Measurements from ENCODE around the gene TUBB4A.
"Not testable (repeated sequence)": the region's sequence is repeated elsewhere in the genome, so short reads cannot be mapped to it uniquely, and the experiment has no call there.

The TUBB4A gene

DNA sequence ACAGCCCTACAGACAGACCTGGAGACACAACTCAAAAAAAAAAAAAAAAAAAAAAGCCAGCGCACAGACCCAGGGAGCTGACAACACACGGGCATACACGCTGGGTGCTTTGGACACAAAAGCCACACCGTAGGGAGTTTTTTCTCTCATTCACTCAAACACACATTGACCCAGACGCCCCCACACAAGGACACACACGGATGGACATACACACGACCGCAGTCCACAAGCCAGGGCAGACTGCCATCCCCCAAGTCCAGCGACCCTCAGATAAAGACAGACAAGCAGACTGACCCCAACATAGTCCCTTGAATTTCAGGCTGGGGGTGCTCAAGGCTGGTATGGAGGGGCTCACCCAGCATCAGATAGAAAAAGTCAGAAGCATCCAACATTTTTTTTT is 12.0 kb upstream of the TUBB4A start:
- H3K36me3 ChIP-seq (ENCODE audit: insufficient read depth, insufficient read length, low read length), result no peaks in the 10 kb centered on the region
- TF ChIP-seq SUZ12 (IDR thresholded peaks at IDR 0.05; ENCODE audit: extremely low read depth, insufficient read depth, insufficient read length) (no peak), YY1 (IDR thresholded peaks at IDR 0.05; ENCODE audit: insufficient read depth, insufficient read length) (no peak), ZNF274 (IDR thresholded peaks at IDR 0.05; ENCODE audit: low read depth, low read length) (no peak)
- no peak for DNase-seq (ENCODE audit: low read depth, low spot score)
- peak overlapping the region; percentile 50 for H3K9ac ChIP-seq (ENCODE audit: insufficient read length, low read depth)
- no peaks in the 10 kb centered on the region for H3K27me3 ChIP-seq (ENCODE audit: insufficient read depth, insufficient read length)
- H3K4me1 ChIP-seq (ENCODE audit: insufficient read depth, insufficient read length), result no peaks in the 10 kb centered on the region
- H3K4me3 ChIP-seq (ENCODE audit: insufficient read length, low read depth), result no peak overlapping the region
- no peaks in the 10 kb centered on the region for H3K9me3 ChIP-seq (ENCODE audit: insufficient read depth, low read length)

DNA sequence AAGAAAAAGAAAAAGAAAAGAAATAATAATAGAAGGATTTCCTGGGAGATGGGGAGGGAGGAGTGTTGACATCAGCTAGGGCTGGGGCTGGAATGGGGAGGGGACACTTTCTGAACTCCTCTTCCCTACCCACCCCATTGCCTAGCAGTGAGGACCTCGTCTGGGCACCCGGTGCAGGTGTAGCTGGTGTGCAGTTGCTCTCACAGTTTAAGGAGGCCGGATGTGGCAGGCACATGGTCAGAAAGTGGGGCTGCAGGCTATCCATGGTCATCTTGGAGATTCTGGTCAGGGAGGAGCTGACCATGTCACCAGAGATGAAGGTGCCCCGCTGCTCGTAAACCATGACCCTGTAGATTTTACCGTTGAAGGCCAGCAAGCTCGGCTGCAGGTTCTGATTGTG is 8.5 kb upstream of the TUBB4A start:
- H3K4me3 ChIP-seq (ENCODE audit: insufficient read length, low read depth), result no peak overlapping the region
- TF ChIP-seq SUZ12 (IDR thresholded peaks at IDR 0.05; ENCODE audit: extremely low read depth, insufficient read depth, insufficient read length), result no peak
- TF ChIP-seq YY1 (IDR thresholded peaks at IDR 0.05; ENCODE audit: insufficient read depth, insufficient read length), result no peak
- TF ChIP-seq ZNF274 (IDR thresholded peaks at IDR 0.05; ENCODE audit: low read depth, low read length), result no peak

DNA sequence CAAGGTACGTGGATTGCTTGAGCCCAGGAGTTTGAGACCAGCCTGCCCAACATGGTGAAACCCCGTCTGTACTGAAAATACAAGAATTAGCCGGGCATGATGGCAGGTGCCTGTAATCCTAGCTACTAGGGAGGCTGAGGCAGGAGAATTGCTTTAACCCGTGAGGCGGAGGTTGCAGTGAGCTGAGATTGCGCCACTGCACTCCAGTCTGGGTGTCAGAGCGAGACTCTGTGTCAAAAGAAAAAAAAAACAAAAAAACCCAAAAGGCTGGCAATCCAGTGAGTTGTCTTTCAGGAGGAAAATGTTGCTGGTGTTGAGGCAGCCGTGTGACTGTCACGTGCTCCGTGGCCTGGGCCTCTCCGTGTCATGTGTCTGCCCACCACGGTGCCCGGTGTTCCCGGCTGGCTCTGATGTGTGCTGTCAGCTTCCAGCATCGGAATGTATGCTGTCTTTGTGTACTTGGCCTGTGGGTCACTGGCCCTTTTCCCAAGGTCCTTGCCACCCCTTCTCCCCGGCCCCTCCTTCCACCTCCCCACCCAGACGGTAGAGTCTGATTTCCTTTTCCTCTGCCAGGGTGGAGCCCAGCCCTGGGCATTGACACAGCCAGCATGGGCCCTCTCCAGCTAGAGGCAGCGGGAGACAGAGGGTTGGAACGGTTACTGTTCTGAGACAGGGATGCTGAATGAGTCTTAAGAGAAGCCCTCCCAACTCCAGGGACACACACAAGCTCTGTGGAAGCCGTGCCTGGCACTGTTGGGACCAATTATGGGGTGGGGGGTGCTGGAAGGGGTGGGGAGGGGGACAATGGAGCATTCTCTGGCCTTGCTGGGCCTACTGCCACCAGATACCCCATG is 7.2 kb upstream of the TUBB4A start:
- Histone ChIP-seq H3K9ac (ENCODE audit: insufficient read length, low read depth) (no peak overlapping the region), H3K9me3 (ENCODE audit: insufficient read depth, low read length) (no peaks in the 10 kb centered on the region), H3K4me3 (ENCODE audit: insufficient read length, low read depth) (no peak overlapping the region), H3K27me3 (ENCODE audit: insufficient read depth, insufficient read length) (no peaks in the 10 kb centered on the region), H3K4me1 (ENCODE audit: insufficient read depth, insufficient read length) (no peaks in the 10 kb centered on the region), H3K36me3 (ENCODE audit: insufficient read depth, insufficient read length, low read length) (no peaks in the 10 kb centered on the region)
- no peak for DNase-seq (ENCODE audit: low read depth, low spot score)
- TF ChIP-seq ZNF274 (IDR thresholded peaks at IDR 0.05; ENCODE audit: low read depth, low read length), result no peak
- TF ChIP-seq YY1 (IDR thresholded peaks at IDR 0.05; ENCODE audit: insufficient read depth, insufficient read length), result no peak
- TF ChIP-seq SUZ12 (IDR thresholded peaks at IDR 0.05; ENCODE audit: extremely low read depth, insufficient read depth, insufficient read length), result no peak

More for the DNA sequence above, 8.5 kb upstream of the TUBB4A start:
- Histone ChIP-seq H3K36me3 (ENCODE audit: insufficient read depth, insufficient read length, low read length) (no peaks in the 10 kb centered on the region), H3K27me3 (ENCODE audit: insufficient read depth, insufficient read length) (no peaks in the 10 kb centered on the region), H3K9me3 (ENCODE audit: insufficient read depth, low read length) (no peaks in the 10 kb centered on the region), H3K4me1 (ENCODE audit: insufficient read depth, insufficient read length) (no peaks in the 10 kb centered on the region), H3K9ac (ENCODE audit: insufficient read length, low read depth) (no peak overlapping the region)
- no peak for DNase-seq (ENCODE audit: low read depth, low spot score)

GRCh38 chr19:6508028-6508771 is 6.1 kb upstream of the TUBB4A start:
- H3K36me3 ChIP-seq (ENCODE audit: insufficient read depth, insufficient read length, low read length); H3K9ac ChIP-seq (ENCODE audit: insufficient read length, low read depth); DNase-seq (ENCODE audit: low read depth, low spot score); H3K4me3 ChIP-seq (ENCODE audit: insufficient read length, low read depth); H3K27me3 ChIP-seq (ENCODE audit: insufficient read depth, insufficient read length); H3K9me3 ChIP-seq (ENCODE audit: insufficient read depth, low read length); H3K4me1 ChIP-seq (ENCODE audit: insufficient read depth, insufficient read length): not testable (repeated sequence)

DNA sequence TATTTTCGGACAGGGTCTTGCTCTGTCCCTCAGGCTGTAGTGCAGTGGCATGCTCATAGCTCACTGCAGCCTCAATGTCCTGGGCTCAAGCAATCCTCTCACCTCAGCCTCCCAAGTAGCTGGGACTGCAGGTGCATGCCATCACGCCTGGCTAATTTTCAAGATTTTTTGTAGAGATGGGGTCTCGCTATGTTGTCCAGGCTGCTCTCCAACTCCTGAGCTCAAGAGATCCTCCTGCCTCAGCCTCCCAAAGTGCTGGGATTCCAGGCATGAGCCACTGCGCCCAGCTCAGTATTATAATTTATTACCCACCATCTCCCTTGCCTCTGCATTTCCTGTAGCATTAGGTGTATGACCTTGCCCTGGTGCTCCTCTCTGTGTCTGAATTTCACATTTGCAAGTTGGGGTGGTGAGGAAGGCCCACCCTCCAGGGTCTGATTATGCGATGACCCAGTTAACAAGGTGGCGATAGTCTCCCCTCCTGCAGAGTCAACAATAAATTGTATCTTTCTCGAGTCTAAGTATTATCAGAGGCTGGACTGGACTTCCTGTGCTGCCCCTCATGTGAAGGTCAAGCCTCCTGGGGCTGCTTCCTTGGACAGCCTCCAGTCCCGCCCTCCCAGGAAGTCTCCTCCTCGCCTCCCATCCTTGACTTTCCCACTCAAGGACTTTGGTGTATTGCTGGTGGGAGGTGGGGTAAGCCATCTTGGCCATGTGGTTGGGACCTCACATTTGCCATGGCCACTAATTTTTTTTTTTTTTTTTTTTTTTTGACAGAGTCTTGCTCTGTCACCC is 1.5 kb upstream of the TUBB4A start:
- H3K9ac ChIP-seq (ENCODE audit: insufficient read length, low read depth), result no peak overlapping the region
- H3K9me3 ChIP-seq (ENCODE audit: insufficient read depth, low read length), result no peaks in the 10 kb centered on the region
- H3K27me3 ChIP-seq (ENCODE audit: insufficient read depth, insufficient read length), result peaks cover 27% of the 10 kb centered on the region
- H3K4me1 ChIP-seq (ENCODE audit: insufficient read depth, insufficient read length), result peaks cover 4% of the 10 kb centered on the region
- no peak for DNase-seq (ENCODE audit: low read depth, low spot score)
- H3K36me3 ChIP-seq (ENCODE audit: insufficient read depth, insufficient read length, low read length), result no peaks in the 10 kb centered on the region
- TF ChIP-seq YY1 (IDR thresholded peaks at IDR 0.05; ENCODE audit: insufficient read depth, insufficient read length) (no peak), ZNF274 (IDR thresholded peaks at IDR 0.05; ENCODE audit: low read depth, low read length) (no peak), SUZ12 (IDR thresholded peaks at IDR 0.05; ENCODE audit: extremely low read depth, insufficient read depth, insufficient read length) (no peak)
- H3K4me3 ChIP-seq (ENCODE audit: insufficient read length, low read depth), result no peak overlapping the region

DNA sequence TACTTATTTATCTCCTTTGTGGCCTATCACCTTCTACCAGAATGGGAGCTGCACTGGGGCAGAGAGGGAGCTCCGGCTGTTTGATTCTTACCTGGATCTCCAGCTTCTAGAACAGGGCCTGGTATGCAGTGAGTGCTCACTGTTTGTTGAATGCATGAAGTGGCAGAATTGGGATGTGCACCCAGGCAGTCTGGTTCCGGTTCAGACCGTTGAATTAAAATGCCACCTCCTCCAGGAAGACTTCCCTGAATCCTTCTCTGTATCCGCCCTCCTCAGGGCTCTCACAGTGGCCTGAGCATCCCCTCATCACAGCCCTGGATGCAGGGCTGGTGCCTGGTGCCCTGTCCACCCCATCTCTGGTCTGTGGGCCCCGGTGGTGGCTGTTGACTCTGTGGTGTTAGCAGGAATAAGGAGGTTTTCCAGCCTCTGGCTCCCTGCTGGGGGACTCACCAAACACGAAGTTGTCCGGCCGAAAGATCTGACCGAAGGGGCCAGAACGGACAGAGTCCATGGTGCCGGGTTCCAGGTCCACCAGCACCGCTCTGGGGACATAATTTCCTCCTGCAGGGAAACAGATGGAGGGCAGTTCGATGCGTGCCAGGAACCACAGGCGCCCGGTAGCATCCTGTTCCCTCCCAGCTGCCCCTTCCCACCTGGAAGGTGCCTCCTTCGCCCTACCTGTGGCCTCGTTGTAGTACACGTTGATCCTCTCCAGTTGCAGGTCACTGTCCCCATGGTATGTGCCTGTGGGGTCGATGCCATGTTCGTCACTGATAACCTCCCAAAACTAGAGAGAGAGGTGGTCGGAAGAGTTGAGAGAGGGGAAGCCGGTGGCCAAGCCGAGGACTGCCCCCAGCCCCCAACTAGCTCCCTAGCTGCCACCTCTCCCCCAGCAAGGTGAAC is 1.0 kb downstream of the TUBB4A start:
- no peak for DNase-seq (ENCODE audit: low read depth, low spot score)
- Histone ChIP-seq H3K9ac (ENCODE audit: insufficient read length, low read depth) (peak overlapping the region; percentile 66), H3K27me3 (ENCODE audit: insufficient read depth, insufficient read length) (peaks cover 27% of the 10 kb centered on the region), H3K4me3 (ENCODE audit: insufficient read length, low read depth) (peak overlapping the region; percentile 57), H3K9me3 (ENCODE audit: insufficient read depth, low read length) (no peaks in the 10 kb centered on the region), H3K36me3 (ENCODE audit: insufficient read depth, insufficient read length, low read length) (no peaks in the 10 kb centered on the region), H3K4me1 (ENCODE audit: insufficient read depth, insufficient read length) (peaks cover 4% of the 10 kb centered on the region)
- TF ChIP-seq SUZ12 (IDR thresholded peaks at IDR 0.05; ENCODE audit: extremely low read depth, insufficient read depth, insufficient read length) (no peak), YY1 (IDR thresholded peaks at IDR 0.05; ENCODE audit: insufficient read depth, insufficient read length) (no peak), ZNF274 (IDR thresholded peaks at IDR 0.05; ENCODE audit: low read depth, low read length) (no peak)
